Measurements from ENCODE around the gene TNFRSF25.

Gene TNFRSF25

GRCh38 chr1:6467744-6468688, 2.0 kb upstream of the TNFRSF25 start:
- H3K4me3 ChIP-seq (replicated peaks; ENCODE audit: low read depth, low read length): no peak overlapping the region
- no peak for TF ChIP-seq CTCF (IDR thresholded peaks at IDR 0.05; ENCODE audit: insufficient read depth, low read length, poor library complexity, severe bottlenecking)
- H3K27me3 ChIP-seq (replicated peaks; ENCODE audit: control insufficient read depth, insufficient read depth, low read length): no peaks in the 10 kb centered on the region; the same call in 1 of the 2 replicates
- no peaks in the 10 kb centered on the region for H3K36me3 ChIP-seq (ENCODE audit: control insufficient read depth, insufficient read depth, low read length)
- DNase-seq (ENCODE audit: extremely low read depth, insufficient read length): no peak

- TF ChIP-seq CTCF (IDR thresholded peaks at IDR 0.05; ENCODE audit: insufficient read depth, low read length, poor library complexity, severe bottlenecking): no peak
- no peaks in the 10 kb centered on the region; the same call in 1 of the 2 replicates for H3K27me3 ChIP-seq (replicated peaks; ENCODE audit: control insufficient read depth, insufficient read depth, low read length)
- no peak overlapping the region for H3K4me3 ChIP-seq (replicated peaks; ENCODE audit: low read depth, low read length)
- no peaks in the 10 kb centered on the region for H3K36me3 ChIP-seq (ENCODE audit: control insufficient read depth, insufficient read depth, low read length)
- DNase-seq (ENCODE audit: extremely low read depth, insufficient read length): no peak
Measured at GRCh38 chr1:6467224-6467623, 1.3 kb upstream of the TNFRSF25 start.

- Histone ChIP-seq H3K4me3 (replicated peaks; ENCODE audit: low read depth, low read length) (no peak overlapping the region), H3K27me3 (replicated peaks; ENCODE audit: control insufficient read depth, insufficient read depth, low read length) (no peaks in the 10 kb centered on the region; the same call in 1 of the 2 replicates), H3K36me3 (ENCODE audit: control insufficient read depth, insufficient read depth, low read length) (no peaks in the 10 kb centered on the region)
- no peak for DNase-seq (ENCODE audit: extremely low read depth, insufficient read length)
- no peak for TF ChIP-seq CTCF (IDR thresholded peaks at IDR 0.05; ENCODE audit: insufficient read depth, low read length, poor library complexity, severe bottlenecking)
Measured at GRCh38 chr1:6466751-6467150, 778 bp upstream of the TNFRSF25 start.

- DNase-seq (ENCODE audit: extremely low read depth, insufficient read length): no peak
- H3K36me3 ChIP-seq (ENCODE audit: control insufficient read depth, insufficient read depth, low read length): no peaks in the 10 kb centered on the region
- no peak for TF ChIP-seq CTCF (IDR thresholded peaks at IDR 0.05; ENCODE audit: insufficient read depth, low read length, poor library complexity, severe bottlenecking)
- H3K27me3 ChIP-seq (replicated peaks; ENCODE audit: control insufficient read depth, insufficient read depth, low read length): no peaks in the 10 kb centered on the region; the same call in 1 of the 2 replicates
- no peak overlapping the region for H3K4me3 ChIP-seq (replicated peaks; ENCODE audit: low read depth, low read length)
Measured at GRCh38 chr1:6465461-6466005, 440 bp downstream of the TNFRSF25 start.

GRCh38 chr1:6464915-6465314, 1.1 kb downstream of the TNFRSF25 start:
- H3K36me3 ChIP-seq (ENCODE audit: control insufficient read depth, insufficient read depth, low read length): no peaks in the 10 kb centered on the region
- no peak for TF ChIP-seq CTCF (IDR thresholded peaks at IDR 0.05; ENCODE audit: insufficient read depth, low read length, poor library complexity, severe bottlenecking)
- H3K4me3 ChIP-seq (replicated peaks; ENCODE audit: low read depth, low read length): no peak overlapping the region
- no peaks in the 10 kb centered on the region; the same call in 1 of the 2 replicates for H3K27me3 ChIP-seq (replicated peaks; ENCODE audit: control insufficient read depth, insufficient read depth, low read length)
- DNase-seq (ENCODE audit: extremely low read depth, insufficient read length): no peak

Data from GM06990 (cell line).